Activated CD4-positive, CD25-positive, alpha-beta regulatory T cell treated with anti-CD3 and anti-CD28 coated beads, Interleukin-2, amount 50 U/mL, for 72 hours (primary cell): ENCODE measurements around the gene RBMS2.
A peak's percentile ranks its signal among the peaks of the same experiment; 100 is the strongest.

Experiments used
- DNase-seq: peaks from one replicate; pipeline ENCODE4 v3.0.0; 2021

Gene RBMS2

GRCh38 chr12:56589783-56590182 is 68.2 kb downstream of the RBMS2 start:
- no peak for DNase-seq

- DNase-seq: no peak
Measured at GRCh38 chr12:56590237-56590830, 68.7 kb downstream of the RBMS2 start.

- no peak for DNase-seq
Measured at GRCh38 chr12:56591126-56591525, 69.5 kb downstream of the RBMS2 start.

GRCh38 chr12:56591961-56592360 is 70.3 kb downstream of the RBMS2 start:
- no peak for DNase-seq

GRCh38 chr12:56593909-56594621 is 72.4 kb downstream of the RBMS2 start:
- DNase-seq: peak; percentile 56

- no peak for DNase-seq
Measured at GRCh38 chr12:56596815-56597214, 75.2 kb downstream of the RBMS2 start.

DNA sequence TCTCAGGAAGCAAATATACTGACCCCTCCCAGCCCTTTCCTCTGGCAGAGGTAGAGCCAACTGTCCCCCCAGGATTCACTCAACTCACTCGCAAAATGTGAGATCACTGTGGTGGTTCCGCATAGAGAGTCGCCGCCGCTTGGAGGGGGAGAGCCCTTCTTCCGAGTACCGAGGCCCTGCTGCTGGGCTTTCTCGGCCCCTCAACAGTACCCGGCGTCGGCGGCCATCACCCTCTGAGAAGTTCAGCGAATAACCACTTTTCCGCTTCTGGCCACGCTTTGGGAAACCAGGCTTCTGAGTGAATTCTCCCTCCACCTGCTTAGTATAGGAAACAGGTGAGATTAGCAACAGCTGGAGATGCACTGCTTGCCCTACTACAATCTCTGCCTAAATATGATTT is 77.4 kb downstream of the RBMS2 start:
- no peak for DNase-seq

DNA sequence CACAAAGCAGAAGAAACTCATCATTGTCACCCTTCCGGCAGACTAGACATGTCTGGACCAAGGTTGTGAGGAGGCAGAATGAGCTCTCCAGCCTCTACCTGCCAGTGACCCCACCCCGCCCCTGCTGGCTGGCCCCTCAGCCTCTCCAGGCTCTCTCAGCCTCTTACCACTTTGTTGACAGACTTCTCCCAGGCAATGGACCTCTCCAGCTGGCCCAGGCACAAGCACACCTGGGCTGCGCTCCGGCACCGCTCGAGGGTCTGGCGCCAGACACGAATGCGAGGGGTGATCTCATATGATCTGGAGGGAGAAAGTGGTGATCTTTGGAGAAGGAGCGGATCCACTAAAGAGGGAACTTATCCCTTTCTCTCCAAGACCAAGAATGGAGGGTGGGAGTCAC is 78.2 kb downstream of the RBMS2 start:
- peak; percentile 17 for DNase-seq

DNA sequence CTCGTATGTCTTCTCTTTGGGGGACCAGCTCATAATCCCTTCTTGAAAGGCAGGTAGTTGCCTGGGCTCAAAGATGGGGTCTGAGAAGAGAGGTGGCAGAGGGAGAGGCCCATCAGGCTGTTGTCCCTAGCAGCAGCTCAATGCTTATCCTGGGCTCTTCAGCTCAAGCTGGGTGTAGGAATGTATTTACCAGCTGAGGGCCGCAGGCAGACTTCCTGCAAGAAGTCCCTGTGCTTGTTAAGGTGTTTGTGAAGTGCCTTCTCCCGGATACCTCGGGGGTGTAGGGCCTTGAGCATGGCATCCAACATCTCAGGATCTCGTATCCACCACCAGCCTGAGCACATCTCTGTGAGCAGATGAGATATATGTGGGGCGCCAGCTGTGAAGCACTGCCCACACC is 79.1 kb downstream of the RBMS2 start:
- no peak for DNase-seq

DNA sequence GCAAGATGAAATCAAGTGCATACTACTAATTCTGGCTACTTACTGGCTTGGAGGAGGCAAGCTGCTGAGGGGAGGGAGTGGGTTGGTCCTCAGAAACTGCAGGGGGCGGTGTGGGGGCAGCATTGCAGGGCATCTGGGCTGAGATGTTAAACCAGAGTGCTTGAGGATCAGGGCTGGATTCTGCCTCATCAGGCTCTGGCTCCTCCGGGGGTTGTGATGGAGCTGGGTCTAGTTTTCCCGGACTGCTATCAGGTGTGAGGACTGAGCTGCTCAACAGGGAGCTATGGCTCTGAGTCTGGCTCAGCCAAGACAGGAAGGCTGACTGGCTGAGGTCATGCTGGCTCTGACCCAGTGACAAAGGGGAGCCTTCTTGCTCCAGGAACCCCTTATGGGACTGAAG is 79.9 kb downstream of the RBMS2 start:
- DNase-seq: no peak

DNA sequence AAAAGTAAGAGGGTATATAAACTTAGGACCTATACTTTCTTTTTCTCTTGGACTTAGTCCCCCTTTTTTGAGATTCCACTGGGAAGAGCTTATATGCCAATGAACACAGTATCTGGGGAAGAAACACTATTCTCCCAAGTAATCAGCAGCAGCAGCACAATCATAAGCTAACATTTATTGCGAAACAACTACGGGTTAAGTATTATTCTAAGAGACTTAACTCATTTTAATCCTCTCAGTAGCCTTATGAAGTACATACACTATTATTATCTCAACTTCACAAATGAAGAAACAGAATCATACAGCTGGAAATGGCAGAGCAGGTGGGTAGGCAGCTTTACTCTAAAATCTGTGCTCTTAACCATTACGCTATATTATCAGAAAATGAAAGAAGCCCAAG is 80.6 kb downstream of the RBMS2 start:
- DNase-seq: no peak

GRCh38 chr12:56604355-56604754 is 82.7 kb downstream of the RBMS2 start:
- DNase-seq: no peak

GRCh38 chr12:56614627-56615026 is 93.0 kb downstream of the RBMS2 start:
- DNase-seq: no peak

DNA sequence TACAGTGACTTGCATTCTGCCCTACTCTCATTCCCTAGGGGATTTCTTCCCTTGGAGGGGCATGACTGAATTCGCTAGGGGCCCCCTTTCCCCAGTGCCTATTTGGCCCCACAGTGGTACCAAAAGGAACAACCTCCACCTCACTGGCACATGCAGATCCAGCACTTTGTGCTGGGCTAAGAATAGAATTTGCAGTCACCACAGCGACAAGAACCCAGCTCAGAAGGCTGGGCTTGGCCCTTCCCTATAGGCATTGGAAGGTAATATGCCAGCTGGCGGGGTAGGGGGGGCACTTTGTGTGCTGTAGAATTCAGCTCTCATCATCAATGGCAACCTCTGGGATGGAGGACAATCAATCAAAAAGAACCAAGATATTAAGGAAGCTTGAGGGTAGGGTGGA is 94.6 kb downstream of the RBMS2 start:
- DNase-seq: no peak

- no peak for DNase-seq
Measured at GRCh38 chr12:56616925-56617324, 95.3 kb downstream of the RBMS2 start.

- DNase-seq: no peak
Measured at GRCh38 chr12:56622535-56622934, 100.9 kb downstream of the RBMS2 start.

DNA sequence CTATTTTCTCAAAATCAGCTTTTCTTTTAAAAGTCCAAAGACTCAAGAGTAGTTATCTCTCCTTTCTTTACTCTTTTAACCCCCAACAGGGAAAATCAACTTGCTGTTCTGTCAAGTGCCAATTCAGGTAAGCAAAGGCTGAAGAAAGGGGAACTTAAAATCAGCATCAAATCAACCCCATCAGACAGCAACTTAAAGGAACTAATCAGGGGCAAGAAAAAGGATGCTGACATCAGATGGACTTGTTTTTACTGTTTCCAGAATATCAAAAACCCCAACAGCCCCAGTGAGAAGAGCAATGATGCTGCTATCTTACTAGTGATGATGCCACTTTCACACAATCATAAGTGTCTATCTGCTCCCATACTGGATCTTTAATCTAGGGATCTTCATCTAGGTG is 105.1 kb downstream of the RBMS2 start:
- no peak for DNase-seq

DNA sequence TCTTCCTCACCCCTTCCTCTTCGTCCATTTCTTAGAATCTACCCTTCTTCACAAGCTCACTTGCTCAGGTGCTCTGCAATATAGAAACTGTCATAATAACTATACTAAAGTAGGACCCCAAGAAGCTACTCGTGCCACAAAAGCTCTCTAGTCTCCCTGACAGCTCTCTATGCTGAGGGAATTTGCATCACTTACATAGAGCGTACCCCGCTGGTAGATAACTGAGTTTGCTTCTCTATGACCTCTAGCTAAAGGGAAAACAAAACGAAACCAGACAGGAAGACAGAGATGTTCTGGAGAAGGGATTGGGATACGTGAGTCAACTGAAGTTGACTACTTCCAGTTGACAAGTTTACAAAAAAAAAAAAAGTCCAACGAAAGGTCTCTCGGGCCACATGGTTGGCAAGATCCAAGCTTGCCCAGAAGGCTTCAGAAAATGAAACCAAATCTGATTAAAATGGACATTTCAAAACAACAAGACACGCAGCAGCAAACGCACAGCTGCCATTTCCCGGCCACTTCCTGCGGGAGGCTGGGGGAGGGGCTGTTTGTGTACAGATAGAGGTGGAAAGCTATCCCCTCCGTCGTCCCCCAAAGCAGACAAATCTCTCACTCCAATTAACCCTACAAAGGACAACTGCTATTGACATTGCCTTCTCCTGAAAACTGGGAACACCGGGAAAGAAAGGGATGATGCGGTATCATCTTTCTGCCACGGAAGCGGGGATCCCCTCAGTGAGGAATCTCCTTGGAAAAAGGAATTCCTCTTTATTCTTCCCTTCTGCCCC is 107.2 kb downstream of the RBMS2 start:
- peak; percentile 70 for DNase-seq

DNA sequence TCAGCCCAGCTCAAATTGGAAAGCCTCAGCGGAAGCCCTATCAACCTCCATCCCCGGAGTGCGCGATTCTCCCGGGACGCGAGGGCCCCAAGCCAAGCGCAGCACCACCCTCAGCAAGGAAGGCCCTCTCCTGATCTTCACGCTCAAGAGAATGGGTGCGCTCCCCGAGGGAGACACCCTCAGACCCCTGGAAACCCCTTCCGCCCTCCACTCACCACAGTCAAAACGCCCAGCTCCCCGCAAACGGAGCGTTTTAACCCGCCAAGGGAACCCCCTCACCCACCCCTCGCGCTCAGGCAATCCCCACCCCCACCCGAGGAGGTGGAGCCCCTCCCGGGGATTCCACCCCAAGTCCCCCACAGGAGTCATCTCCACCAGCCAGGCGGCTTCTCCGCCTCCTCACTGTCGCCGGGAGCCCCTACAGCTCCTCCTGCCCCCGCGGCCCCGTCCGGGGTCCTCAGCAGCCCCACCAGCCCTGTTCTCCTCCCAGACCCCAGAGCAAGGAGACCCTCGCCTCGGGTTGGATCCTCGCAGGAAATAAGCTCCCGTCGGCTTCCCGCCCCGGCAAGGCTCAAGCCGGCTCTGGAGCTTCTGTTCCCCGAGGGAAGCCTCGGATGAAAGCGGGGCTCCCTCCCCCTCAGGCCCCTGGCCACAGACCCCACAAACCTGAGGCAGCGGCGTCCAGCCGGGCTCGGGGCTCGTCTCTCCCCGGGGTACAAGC is 108.0 kb downstream of the RBMS2 start:
- DNase-seq: peak; percentile 59

- DNase-seq: peak; percentile 80
Measured at GRCh38 chr12:56630180-56630632, 108.6 kb downstream of the RBMS2 start, which contains the start of gene BAZ2A. TSS of gene BAZ2A (minus strand) at chr12:56630326. CDS start at chr12:56617530, 12,796 bp downstream.

DNA sequence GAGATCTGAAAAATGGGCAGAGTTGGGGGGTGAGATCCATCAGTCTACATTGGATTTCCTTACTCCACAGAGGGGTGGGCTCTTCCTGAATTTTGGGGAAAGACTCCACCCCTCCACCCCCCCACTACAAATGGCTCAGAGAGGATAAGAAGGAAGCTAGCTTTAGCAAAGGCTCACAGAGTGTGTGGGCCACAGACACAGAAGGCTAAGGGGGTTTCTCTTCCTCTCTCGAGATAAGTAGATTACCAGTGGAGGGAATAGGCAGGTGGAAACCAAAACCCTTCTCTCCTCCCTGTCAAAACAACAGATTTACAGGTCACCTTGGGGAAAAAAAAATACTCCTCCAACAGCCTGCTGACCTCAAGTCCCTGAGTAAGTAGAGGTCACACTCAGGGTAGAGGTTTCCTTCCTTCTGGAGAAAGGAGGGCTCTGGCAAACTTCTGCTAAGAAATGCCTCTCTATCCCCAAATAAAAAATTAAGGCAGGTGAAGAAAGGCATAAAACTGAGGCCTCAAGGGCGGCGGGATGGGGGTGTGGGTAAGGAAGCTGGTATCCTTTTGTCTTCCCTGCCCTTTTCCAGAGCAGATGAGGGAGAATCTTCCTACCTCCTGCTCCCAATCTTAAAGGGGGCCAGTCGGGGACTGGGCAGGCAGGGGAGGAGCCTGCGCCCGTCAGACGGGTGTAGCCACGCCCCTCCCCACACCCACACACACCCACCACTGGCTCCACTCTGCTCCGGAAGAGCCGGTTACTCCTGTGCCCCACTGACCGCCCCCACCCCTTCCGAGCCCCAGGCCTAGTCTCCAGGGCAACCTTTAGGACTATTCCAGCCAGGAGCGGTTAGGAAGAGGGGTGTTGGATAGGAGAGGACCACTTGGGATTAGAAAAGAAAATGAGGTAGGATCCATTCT is 110.4 kb downstream of the RBMS2 start:
- peak; percentile 55 for DNase-seq
